Measurements from ENCODE around the gene LRRC49. TPM values are rescaled to one million over a fixed set of nuclear protein-coding genes. Genes with fewer than 3 reads are reported as not detected.

The LRRC49 gene
- total and polyA plus RNA-seq, 2 experiments from 2014 or later = 8.5 to 14.6 TPM

DNA sequence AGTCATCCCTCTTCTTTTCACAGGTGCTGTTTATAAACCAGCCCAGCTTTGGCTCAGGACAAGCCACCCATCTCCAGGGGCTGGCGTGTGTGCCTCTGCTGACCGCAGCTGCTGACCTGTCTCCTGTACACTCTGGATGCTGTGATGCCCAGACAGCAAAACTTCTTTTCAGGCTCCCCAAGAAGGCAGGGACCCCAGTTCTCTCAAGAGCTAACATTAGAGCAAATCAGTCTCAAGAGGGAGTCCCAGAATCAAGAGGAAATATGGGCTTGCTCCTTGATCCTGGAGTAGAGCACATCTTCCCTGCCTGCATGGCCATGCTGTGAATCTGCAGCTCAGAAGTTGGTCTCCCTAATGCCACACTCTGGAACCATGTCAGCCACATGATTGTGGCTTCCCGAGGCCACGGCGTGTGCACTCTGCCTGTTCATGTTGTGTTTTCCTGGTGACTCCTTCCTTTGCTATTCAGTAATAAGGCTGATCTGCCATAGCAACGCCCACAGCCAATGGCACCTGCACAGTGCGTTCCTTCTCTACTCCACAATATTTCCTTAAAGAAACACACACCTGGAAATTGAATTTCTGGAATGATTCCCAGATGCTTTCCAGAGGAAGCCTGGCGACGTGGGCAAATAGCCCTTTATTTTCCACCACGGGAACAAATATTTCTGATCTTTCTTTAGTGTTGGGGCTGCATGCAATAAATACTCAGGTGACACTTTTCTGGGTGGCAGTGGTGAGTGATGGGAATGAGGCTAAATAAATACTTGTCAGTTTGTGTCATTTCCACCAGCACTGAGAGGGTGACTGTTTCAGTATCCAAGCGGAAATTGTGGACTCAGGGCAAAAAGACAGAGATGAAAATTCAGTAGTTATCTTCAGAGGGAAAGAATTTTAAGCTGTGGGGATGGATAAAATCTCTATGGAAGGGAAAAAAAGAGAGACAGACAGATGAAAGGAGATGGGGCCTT, 200.7 kb downstream of the LRRC49 start (continued):
- TF ChIP-seq, protein P1, sequence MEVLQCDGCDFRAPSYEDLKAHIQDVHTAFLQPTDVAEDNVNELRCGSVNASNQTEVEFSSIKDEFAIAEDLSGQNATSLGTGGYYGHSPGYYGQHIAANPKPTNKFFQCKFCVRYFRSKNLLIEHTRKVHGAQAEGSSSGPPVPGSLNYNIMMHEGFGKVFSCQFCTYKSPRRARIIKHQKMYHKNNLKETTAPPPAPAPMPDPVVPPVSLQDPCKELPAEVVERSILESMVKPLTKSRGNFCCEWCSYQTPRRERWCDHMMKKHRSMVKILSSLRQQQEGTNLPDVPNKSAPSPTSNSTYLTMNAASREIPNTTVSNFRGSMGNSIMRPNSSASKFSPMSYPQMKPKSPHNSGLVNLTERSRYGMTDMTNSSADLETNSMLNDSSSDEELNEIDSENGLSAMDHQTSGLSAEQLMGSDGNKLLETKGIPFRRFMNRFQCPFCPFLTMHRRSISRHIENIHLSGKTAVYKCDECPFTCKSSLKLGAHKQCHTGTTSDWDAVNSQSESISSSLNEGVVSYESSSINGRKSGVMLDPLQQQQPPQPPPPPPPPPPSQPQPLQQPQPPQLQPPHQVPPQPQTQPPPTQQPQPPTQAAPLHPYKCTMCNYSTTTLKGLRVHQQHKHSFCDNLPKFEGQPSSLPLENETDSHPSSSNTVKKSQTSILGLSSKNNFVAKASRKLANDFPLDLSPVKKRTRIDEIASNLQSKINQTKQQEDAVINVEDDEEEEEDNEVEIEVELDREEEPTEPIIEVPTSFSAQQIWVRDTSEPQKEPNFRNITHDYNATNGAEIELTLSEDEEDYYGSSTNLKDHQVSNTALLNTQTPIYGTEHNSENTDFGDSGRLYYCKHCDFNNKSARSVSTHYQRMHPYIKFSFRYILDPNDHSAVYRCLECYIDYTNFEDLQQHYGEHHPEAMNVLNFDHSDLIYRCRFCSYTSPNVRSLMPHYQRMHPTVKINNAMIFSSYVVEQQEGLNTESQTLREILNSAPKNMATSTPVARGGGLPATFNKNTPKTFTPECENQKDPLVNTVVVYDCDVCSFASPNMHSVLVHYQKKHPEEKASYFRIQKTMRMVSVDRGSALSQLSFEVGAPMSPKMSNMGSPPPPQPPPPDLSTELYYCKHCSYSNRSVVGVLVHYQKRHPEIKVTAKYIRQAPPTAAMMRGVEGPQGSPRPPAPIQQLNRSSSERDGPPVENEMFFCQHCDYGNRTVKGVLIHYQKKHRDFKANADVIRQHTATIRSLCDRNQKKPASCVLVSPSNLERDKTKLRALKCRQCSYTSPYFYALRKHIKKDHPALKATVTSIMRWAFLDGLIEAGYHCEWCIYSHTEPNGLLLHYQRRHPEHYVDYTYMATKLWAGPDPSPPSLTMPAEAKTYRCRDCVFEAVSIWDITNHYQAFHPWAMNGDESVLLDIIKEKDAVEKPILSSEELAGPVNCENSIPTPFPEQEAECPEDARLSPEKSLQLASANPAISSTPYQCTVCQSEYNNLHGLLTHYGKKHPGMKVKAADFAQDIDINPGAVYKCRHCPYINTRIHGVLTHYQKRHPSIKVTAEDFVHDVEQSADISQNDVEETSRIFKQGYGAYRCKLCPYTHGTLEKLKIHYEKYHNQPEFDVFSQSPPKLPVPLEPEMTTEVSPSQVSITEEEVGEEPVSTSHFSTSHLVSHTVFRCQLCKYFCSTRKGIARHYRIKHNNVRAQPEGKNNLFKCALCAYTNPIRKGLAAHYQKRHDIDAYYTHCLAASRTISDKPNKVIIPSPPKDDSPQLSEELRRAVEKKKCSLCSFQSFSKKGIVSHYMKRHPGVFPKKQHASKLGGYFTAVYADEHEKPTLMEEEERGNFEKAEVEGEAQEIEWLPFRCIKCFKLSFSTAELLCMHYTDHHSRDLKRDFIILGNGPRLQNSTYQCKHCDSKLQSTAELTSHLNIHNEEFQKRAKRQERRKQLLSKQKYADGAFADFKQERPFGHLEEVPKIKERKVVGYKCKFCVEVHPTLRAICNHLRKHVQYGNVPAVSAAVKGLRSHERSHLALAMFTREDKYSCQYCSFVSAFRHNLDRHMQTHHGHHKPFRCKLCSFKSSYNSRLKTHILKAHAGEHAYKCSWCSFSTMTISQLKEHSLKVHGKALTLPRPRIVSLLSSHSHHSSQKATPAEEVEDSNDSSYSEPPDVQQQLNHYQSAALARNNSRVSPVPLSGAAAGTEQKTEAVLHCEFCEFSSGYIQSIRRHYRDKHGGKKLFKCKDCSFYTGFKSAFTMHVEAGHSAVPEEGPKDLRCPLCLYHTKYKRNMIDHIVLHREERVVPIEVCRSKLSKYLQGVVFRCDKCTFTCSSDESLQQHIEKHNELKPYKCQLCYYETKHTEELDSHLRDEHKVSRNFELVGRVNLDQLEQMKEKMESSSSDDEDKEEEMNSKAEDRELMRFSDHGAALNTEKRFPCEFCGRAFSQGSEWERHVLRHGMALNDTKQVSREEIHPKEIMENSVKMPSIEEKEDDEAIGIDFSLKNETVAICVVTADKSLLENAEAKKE (CRISPR knock-in tag; IDR thresholded peaks at IDR 0.05) = no peak
- TF ChIP-seq ZNF114 (CRISPR knock-in tag; IDR thresholded peaks at IDR 0.05) (no peak), POLR2AphosphoS5 (IDR thresholded peaks at IDR 0.05; ENCODE audit: low read depth) (no peak)
- TF ChIP-seq, protein P2, sequence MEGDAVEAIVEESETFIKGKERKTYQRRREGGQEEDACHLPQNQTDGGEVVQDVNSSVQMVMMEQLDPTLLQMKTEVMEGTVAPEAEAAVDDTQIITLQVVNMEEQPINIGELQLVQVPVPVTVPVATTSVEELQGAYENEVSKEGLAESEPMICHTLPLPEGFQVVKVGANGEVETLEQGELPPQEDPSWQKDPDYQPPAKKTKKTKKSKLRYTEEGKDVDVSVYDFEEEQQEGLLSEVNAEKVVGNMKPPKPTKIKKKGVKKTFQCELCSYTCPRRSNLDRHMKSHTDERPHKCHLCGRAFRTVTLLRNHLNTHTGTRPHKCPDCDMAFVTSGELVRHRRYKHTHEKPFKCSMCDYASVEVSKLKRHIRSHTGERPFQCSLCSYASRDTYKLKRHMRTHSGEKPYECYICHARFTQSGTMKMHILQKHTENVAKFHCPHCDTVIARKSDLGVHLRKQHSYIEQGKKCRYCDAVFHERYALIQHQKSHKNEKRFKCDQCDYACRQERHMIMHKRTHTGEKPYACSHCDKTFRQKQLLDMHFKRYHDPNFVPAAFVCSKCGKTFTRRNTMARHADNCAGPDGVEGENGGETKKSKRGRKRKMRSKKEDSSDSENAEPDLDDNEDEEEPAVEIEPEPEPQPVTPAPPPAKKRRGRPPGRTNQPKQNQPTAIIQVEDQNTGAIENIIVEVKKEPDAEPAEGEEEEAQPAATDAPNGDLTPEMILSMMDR (conservative IDR thresholded peaks at IDR 0.05; ENCODE audit: low read depth in 2 of 2) = no peak

DNA sequence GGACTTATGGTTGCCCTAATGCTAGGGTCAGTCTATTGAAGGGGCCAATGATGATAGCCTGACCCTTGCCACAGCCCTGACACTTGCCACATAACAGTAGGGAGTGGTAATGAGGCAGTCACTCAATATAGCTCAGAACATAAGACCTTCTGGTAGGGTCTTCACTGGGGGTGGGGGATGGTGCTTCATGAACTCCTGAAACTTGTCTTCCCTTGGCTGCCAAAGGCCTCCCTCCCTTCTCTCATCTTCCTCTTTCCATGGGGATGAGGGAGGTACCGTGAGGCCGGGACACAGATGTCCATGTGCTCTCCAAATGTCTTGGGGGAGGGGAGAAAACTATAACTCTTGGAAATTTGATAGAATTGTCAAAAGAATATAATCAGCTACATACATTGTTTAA, 201.5 kb downstream of the LRRC49 start:
- Histone ChIP-seq H3F3A (replicated peaks; ENCODE audit: low read depth) (no peaks in the 10 kb centered on the region), H3K36me3 (ENCODE audit: insufficient read depth) (no peaks in the 10 kb centered on the region), H3K9me2 (ENCODE audit: insufficient read depth) (no peaks in the 10 kb centered on the region), H3K4me3 (no peak overlapping the region), H3K27ac (ENCODE audit: low read depth) (no peak overlapping the region), H3K4me2 (no peak overlapping the region), H3K27me3 (ENCODE audit: insufficient read depth) (no peaks in the 10 kb centered on the region), H3K4me1 (ENCODE audit: insufficient read depth) (no peaks in the 10 kb centered on the region), H4K20me1 (replicated peaks; ENCODE audit: insufficient read depth) (no peaks in the 10 kb centered on the region), H2AFZ (no peak overlapping the region), H3K79me2 (replicated peaks; ENCODE audit: insufficient read depth) (no peaks in the 10 kb centered on the region)
- Mint-ChIP-seq H3K27ac (no peak overlapping the region), H3K27me3 (ENCODE audit: insufficient read depth, low read depth, poor library complexity) (peaks cover 5% of the 10 kb centered on the region), H3K4me3 (no peak overlapping the region), H3K4me1 (no peaks in the 10 kb centered on the region), H3K9me3 (0 out of 3 replicates have a peak, but pooled peaks cover under 1% of the 10 kb centered on the region), H3K36me3 (ENCODE audit: low read depth) (no peaks in the 10 kb centered on the region)
- ATAC-seq = no peak
- no peak for TF ChIP-seq STAT1 (IDR thresholded peaks at IDR 0.05; ENCODE audit: unreplicated experiment)
- no peak for TF ChIP-seq EZH2phosphoT487 (IDR thresholded peaks at IDR 0.05; ENCODE audit: unreplicated experiment)
- TF ChIP-seq EZH2 (IDR thresholded peaks at IDR 0.05; ENCODE audit: low read depth, unreplicated experiment) = no peak
- TF ChIP-seq, protein P3, sequence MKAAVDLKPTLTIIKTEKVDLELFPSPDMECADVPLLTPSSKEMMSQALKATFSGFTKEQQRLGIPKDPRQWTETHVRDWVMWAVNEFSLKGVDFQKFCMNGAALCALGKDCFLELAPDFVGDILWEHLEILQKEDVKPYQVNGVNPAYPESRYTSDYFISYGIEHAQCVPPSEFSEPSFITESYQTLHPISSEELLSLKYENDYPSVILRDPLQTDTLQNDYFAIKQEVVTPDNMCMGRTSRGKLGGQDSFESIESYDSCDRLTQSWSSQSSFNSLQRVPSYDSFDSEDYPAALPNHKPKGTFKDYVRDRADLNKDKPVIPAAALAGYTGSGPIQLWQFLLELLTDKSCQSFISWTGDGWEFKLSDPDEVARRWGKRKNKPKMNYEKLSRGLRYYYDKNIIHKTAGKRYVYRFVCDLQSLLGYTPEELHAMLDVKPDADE (IDR thresholded peaks at IDR 0.05) = no peak
- no peak for TF ChIP-seq CREB1 (CRISPR knock-in tag; IDR thresholded peaks at IDR 0.05; ENCODE audit: low read depth)
- TF ChIP-seq ZNF331 (CRISPR knock-in tag; IDR thresholded peaks at IDR 0.05; ENCODE audit: low read depth) = no peak
- no peak for DNase-seq (ENCODE audit: low spot score)

All from GM23338 (cell line).